ACHN (cell line): ENCODE results near the gene TNFAIP3.

Source experiments
- DNase-seq: peaks from one replicate; pipeline ENCODE4 v3.0.0-alpha.2; 2015
- in situ Hi-C: cut with HindIII; loops from 2 replicates; pipeline ENCODE4 v1.10.0; 2017; ENCODE audit warnings: low sequenced_read_pairs, low pct_ligation_motif_present, low pct_unique_long_range_greater_than_20kb

Gene TNFAIP3

DNA sequence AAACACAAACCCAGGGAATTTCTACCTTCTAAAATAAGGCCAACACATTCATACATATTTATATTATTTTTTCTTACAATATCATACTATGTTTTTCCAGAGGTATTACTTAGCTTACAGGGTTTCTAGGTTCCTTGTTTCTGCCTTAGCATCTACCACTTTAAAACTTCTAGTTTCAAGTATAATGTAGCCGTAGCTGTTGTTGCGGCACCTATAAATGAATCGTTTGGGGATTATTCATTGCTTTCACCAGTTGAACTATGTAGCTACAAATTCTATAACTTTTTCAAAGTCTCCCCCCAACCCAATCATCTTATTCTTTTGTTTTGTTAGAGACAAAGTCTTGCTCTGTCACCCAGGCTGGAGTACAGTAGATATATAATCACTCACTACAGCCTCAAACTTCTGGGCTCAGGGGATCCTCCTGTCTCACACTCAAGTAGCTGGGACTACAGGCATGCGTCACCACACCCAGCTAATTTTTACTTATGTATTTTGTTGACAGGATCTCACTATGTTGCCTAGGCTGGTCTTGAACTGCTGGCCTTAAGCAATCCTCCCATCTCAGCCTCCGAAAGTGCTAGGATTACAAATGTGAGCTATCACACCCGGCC is 43.9 kb downstream of the TNFAIP3 start:
- in situ Hi-C loops, result no loop called here
- no peak for DNase-seq

DNA sequence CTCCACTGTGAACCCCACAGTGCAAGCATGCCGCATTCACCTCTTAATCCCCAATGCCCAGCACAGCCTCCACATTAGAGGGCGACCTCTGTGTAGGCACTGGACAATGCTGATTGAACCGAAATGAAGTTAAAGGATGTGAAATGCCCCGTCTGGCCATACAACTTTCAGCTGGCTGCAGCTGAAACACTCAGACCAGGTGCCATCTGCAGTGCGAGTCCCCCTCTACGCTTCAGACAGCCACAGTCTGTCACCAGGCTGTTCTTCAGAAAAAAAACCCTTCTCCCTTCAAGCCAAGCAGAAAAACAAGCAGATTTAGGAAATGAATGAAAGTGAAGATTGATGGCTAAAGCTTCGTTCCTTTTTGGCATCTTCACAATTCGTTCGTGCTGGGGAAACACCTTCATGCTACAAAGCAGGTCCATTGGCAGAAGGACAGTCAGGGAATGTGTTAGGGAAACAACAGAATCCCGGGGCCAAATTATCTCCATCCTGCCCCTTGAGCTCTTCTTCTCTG is 44.7 kb downstream of the TNFAIP3 start:
- in situ Hi-C loops, result no loop called here
- no peak for DNase-seq

DNA sequence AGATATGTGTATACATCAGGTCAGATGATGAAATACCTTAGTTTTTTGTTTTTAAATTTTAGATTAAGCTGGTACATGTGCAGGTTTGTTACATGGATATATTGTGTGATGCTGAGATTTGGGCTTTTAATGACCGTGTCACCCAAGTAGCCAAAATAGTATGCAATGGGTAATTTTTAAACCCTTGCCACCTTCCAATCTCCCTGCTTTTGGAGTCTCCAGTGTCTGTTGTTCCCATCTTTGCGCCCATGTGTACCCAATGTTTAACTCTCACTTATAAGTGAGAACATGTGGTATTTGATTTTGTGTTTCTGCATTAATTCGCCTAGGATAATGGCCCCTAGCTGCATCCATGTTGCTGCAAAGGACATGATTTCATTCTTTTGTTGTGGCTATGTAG is 45.8 kb downstream of the TNFAIP3 start:
- DNase-seq, result no peak
- in situ Hi-C loops, result no loop called here

DNA sequence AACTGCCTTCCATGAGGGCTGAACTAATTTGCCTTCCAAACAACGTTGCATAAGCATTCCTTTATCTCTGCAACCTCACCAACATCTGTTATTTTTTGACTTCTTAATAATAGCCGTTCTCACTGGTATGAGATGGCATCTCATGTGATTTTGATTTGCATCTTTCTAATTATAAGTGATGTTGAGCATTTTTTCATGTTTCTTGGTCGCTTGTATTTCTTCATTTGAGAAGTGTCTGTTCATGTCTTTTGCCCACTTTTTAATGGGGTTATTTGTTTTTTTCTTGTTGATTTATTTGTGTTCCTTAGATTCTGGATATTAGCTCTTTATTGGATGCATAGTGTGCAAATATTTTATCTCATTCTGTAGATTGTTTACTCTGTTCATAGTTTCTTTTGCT is 46.4 kb downstream of the TNFAIP3 start:
- DNase-seq, result no peak
- in situ Hi-C loops, result no loop called here

DNA sequence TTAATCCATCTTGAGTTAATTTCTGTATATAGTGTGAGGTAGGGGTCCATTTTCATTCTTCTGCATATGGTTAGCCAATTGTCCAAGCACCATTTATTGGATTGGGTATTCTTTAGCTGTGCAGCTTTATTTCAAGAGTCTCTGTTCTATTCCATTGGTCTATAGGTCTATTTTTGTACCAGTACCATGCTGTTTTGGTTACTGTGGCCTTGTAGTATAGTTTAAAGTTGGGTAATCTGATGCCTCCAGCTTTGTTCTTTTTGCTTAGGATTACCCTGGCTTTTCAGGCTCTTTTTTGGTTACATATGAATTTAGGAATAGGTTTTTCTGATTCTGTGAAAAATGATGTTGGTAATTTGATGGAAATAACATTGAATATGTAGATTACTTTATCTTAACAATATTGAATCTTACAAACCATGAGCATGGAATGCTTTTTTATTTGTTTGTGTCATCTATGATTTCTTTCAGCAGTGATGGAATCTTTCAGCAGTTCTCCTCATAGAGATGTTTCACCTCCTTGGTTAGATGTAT is 47.0 kb downstream of the TNFAIP3 start:
- in situ Hi-C loops, result no loop called here
- DNase-seq, result no peak

DNA sequence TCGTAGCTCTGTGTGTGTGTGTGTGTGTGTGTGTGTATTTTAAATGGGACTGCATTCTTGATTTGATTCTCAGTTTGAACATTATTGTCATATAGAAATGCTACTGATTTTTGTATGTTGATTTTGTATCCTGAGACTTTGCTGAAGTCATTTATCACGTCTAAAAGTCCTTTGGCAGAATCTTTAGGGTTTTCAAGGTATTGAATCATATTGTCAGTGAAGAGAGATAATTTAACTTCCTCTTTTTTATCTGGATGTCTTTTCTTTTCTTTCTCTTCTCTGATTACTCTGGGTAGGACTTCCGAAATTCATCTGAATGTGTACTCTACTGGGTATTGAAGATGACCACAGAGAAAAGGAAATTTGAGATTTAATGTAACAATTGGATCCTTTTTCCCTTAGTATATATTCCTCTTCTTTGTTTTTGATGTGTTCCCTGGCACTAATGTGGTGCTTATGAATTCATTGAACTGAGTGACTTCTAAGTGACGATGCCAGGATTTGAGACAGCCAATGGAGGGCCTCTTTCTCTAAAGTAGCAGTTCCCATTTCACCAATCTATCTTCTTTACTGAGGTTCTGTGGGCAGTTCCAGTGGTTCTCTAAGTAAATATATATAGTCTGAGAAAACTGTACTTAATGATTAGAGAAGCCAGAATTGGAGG is 47.6 kb downstream of the TNFAIP3 start:
- in situ Hi-C loops, result no loop called here
- DNase-seq, result no peak

DNA sequence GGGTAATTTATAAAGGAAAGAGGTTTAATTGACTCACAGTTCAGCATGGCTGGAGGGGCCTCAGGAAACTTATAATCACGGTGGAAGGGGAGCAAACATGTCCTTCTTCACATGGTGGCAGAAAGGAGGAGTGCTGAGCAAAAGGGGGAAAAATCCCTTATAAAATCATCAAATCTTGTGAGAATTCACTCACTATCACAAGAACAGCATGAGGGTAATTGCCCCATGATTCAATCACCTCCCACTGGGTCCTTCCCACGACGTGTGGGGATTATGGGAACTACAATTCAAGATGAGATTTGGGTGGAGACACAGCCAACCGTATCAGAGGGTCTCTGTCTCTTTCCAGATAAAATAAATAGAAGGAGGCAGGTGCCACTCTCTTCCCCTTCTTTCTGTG is 48.7 kb downstream of the TNFAIP3 start:
- no peak for DNase-seq
- in situ Hi-C loops, result no loop called here

DNA sequence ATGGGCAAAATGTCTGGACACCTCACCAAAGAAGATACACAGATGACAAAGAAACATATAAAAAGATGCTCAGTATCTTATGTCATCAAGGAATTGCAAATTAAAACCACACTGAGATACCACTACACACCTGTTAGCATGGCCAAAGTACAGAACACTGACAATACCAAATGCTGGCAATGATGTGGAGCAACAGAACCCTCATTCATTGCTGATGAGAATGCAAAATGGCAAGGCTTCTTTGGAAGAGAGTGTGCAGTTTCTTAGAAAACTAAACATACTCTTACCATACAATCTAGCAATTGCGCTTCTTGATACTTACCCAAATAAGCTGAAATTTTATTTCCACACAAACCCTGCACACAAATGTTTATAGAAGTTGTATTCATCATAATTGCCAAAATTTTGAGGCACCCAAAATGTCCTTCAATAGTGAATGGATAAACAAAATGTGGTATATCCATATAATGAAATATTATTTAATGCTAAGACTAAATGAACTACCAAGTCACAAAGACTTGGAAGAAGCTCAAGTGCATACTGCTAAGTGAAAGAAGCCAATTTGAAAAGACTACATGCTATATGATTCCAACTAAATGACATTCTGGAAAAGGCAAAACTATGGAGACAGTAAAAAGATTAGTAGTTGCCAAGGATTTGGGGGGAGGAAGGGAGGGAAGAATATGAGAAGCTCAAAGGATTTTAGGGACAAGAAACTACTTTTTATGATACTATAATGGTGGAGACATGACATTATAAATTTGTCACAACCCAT is 50.7 kb downstream of the TNFAIP3 start:
- in situ Hi-C loops, result no loop called here
- DNase-seq, result no peak

DNA sequence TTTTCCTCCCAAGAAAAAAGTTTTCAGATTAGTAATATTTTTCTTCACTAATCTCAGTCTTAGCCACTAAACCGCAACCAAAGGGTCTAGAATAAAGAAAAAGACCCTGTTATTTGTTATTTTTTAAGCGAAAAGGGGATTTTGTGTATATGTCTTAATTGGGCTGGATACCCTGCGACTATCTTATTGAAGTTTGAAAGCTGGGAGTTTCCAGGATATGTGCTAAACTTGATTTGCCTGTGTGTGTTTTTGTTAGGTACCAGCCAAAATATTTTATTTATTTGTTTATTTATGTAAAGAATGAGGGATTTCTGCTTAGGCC is 52.4 kb downstream of the TNFAIP3 start:
- DNase-seq, result no peak
- in situ Hi-C loops, result no loop called here

DNA sequence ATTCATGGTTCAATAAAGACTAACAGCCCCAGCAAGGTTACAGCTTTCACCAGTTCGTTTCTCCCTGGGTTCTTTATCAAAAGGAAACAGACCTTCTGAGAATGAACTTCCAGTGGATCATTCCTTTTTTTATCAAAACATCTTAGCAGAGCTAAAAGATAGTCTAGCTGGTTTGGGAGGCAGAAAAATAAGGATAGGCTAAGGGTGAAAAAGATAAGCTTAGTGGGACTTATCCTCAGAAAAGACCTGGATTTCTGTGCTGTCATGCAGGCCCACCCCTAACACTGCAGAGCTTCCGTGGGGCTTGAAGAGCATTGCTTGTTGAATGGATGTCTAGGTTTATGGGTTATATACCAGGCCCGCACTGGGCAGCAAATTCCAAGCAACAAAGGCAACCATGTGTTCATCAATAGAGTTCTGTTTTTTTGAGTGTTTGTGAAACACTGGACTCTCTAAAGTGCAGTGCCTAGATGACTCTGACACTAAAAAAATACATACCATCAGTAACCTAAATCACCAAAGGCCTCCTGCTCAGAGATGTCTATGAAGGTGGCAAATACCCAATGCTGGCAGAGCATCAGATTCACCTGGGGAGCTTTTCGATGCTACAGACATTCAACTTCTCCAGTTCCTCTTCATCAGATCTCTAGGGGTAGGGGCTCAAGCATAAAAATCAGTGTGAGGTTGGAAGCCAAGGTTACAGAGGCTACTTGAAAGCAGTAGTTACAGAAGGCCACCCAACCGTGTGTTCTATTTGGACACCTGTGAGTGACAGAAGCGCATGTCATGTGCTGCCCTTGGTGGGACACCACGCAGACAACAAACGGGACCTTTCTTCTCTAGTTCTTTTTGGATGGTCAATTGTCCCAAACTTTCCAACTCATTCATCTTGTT is 53.0 kb downstream of the TNFAIP3 start:
- DNase-seq, result no peak
- in situ Hi-C loops, result no loop called here

DNA sequence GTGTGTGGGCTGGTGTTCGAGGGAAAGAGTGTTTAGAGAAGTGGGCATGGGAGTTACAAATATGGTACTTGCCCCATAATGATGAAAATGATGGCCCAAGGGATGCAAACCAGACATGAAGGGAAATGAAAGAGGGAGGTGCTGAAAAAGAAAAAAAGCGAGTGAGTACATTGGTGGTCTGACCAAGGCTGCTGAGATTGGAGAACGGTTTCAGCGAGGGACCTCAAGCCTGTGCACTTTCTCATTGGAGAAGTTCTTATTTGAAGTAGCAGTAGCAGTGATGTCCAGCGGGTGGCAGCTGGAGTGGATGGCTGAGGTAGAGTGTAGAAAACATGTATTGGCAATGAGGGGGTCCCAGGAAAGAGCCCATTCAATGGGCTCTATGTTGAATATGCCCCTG is 54.8 kb downstream of the TNFAIP3 start:
- DNase-seq, result no peak
- in situ Hi-C loops, result no loop called here

DNA sequence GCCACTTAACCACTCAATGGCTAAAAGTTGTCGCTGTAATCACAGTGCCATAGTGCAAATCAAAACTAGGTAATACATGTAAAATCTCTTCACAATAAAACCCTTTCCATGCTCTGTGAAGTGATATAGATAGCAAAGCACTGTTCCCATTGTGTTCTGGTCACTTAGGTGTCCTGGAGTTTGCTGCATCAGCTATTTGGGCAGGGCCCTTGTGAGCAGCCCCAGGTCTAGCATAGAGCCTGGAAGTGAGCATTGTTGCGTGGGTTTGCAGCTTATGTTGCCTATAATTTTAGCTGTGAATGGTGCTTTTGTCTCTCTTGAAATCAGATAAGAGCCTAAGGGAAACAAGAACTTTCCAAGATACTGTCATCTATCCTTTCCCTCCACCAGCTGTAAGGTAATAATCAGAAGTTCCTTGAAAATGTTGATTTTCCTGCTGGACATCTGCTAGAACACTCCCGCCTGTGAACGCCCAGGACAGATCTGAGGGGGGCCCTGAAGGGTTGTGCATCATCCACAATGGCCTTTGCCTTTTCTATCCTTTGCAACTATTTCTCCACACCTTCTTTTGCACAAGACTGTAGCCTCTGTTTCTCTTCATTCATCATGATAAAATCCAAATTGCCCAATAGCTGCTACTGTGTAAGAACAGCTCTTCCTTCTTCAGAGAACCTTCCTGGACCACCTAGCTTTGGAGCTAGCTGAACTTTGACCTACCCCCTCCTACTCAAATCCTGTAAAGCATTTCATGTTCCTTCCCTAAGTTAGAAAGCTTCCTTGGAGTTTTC is 57.0 kb downstream of the TNFAIP3 start:
- in situ Hi-C loops, result no loop called here
- no peak for DNase-seq

DNA sequence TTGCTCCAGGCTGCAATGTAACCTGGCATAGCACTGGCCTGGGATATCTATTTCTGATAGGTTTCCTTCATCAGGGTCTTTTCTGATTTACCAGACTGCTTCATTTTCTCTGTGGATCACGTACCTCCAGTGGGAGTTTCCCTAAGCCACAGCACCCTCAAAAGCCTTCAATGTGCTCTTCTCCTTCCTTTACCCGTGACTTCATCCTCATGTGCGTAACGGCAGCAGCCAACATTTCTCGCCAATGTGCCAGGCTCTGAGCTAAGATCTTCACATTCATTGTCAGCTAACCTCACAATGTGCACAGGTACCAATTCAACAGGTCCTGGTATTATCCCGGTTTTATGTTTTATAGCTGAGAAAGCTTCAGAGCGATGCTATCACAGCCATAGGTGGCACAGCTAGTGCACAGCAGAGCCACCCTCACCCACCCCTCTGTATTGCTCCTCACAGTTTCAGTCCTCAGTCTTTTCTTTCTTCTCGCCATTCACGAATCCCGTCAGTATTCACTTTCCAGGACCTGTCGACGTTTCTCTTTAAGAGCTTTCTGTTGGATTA is 58.2 kb downstream of the TNFAIP3 start:
- in situ Hi-C loops, result no loop called here
- no peak for DNase-seq

DNA sequence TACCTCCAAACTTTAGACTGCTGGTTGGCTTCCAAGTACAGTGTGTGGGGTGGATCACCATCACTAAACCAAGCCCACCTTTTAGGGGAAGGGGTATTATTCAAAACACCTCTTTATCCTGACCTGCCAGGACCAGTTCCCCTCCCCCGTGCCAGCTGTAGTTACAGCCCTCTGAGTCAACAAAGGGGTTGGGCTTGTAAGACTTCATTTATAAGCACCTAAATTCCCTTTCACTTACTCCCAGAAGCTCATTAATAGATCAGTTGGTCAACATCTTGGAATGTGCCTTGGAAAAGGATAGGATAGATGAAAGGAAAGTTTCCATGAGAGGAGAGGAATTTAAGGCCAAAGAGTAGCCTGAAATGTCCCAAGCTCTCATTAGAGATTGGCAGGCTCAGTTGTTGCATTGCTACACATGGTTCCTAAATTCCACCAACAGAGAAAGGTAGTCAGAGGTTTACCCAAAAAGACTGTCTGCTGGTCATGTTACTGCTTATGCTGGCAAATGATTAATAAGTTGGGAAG is 59.2 kb downstream of the TNFAIP3 start:
- in situ Hi-C loops, result no loop called here
- DNase-seq, result no peak

DNA sequence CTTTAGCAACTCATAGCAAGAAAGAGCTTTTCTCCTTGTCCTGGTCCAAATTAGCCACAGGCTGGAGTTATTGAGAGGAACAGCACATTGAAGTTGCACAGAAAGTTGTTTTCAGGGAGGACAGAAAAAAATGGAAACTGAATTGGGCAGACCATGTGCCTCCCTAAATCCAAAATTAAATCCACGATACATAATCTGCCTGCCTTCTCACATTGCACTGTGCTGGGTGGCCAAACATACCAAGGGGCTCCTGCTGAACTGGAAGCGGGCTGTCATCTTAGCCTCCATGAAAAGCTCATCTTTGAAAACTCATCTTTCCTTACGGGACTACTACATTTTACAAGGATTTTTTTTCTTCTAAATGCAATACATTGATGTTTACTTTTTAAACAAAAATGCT is 59.9 kb downstream of the TNFAIP3 start:
- in situ Hi-C loops, result no loop called here

DNA sequence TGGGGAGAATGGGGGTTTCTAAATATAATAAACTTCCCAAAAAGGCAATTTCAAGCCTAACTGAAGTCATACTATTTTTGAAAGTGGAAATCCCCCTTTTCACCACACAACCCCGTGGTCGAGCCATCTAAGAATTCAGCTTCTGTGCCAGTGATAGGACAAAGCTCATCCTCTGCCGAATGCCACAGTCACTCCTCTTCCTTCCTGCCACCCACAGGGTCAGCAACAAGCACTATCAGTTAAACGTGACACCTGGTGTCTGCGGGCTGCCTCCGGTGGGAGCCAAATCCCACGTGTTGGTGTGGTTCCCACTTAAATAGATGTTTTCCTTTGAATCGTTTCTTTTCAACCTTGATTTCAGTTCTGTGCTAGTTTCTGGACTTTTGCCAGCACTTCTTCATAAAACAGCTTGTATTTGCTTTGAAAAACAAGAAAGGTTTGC is 60.7 kb downstream of the TNFAIP3 start:
- in situ Hi-C loops, result no loop called here
- no peak for DNase-seq

More for the DNA sequence above, 59.9 kb downstream of the TNFAIP3 start:
- DNase-seq, result no peak

DNA sequence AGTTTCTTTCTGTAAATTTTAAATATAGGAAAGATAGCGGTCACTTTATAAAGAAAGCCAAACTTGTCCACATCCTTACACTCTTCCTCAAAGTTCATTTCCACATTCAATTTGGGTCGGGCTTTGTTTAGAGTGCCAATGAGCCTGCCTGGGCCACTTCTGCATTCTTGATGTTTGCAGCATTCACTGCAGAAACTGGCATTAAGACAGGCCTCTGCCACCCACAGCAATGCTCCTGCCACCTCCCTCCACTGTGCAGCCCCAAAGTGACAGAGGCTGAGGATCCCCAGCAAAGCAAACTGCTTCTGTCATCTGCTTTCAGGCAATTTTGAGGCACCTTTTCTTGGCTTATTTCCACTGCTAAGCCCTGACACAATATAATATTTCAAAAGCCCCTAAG is 61.2 kb downstream of the TNFAIP3 start:
- in situ Hi-C loops, result no loop called here
- DNase-seq, result no peak
